GM03348 (cell line): ENCODE data around the gene C15orf61.

Source experiments
- DNase-seq: peaks from one replicate; pipeline ENCODE4 v3.0.0; 2012; ENCODE audit warnings: low spot score

The C15orf61 gene

GRCh38 chr15:67512933-67513714 is 7.8 kb upstream of the C15orf61 start:
- no peak for DNase-seq

GRCh38 chr15:67515090-67515489 is 5.8 kb upstream of the C15orf61 start:
- DNase-seq: no peak

GRCh38 chr15:67515557-67515956 is 5.4 kb upstream of the C15orf61 start:
- DNase-seq: no peak

GRCh38 chr15:67520321-67521028 is 456 bp upstream of the C15orf61 start:
- peak; percentile 24 for DNase-seq

GRCh38 chr15:67521783-67522568 is 1.0 kb downstream of the C15orf61 start:
- DNase-seq: peak; percentile 48

- no peak for DNase-seq
Observed at GRCh38 chr15:67523330-67523729, 2.4 kb downstream of the C15orf61 start.

- DNase-seq: no peak
Observed at GRCh38 chr15:67524235-67524634, 3.3 kb downstream of the C15orf61 start.

GRCh38 chr15:67528513-67528912 is 7.6 kb downstream of the C15orf61 start:
- DNase-seq: no peak

- DNase-seq: peak; percentile 42
Observed at GRCh38 chr15:67531379-67531914, 10.5 kb downstream of the C15orf61 start.

GRCh38 chr15:67533873-67534272 is 12.9 kb downstream of the C15orf61 start:
- no peak for DNase-seq

GRCh38 chr15:67534360-67534759 is 13.4 kb downstream of the C15orf61 start:
- no peak for DNase-seq

- no peak for DNase-seq
Observed at GRCh38 chr15:67537771-67538170, 16.8 kb downstream of the C15orf61 start.

GRCh38 chr15:67542420-67543347 is 21.8 kb downstream of the C15orf61 start, which contains the start of gene MAP2K5:
Gene MAP2K5, plus strand, starts transcription at chr15:67542703. Its CDS starts 633 bp downstream, at chr15:67543336.
- peak; percentile 93 for DNase-seq

GRCh38 chr15:67543348-67543718 is 22.4 kb downstream of the C15orf61 start:
- peak; percentile 36 for DNase-seq

- no peak for DNase-seq
Observed at GRCh38 chr15:67544475-67544874, 23.5 kb downstream of the C15orf61 start.

GRCh38 chr15:67545864-67546263 is 24.9 kb downstream of the C15orf61 start:
- no peak for DNase-seq

GRCh38 chr15:67547064-67547463 is 26.1 kb downstream of the C15orf61 start:
- DNase-seq: no peak

- DNase-seq: no peak
Observed at GRCh38 chr15:67547836-67548235, 26.9 kb downstream of the C15orf61 start.

GRCh38 chr15:67548236-67548852 is 27.4 kb downstream of the C15orf61 start:
- peak; percentile 64 for DNase-seq

GRCh38 chr15:67548862-67549651 is 28.1 kb downstream of the C15orf61 start:
- peak; percentile 17 for DNase-seq
